ENCODE data around the gene ASZ1.

The ASZ1 gene

GRCh38 chr7:117448655-117449054 lies 21.4 kb upstream of the ASZ1 start:
- no peaks in the 10 kb centered on the region for H3K27me3 ChIP-seq (ENCODE audit: low read depth, low read length)
- H4K20me1 ChIP-seq (ENCODE audit: insufficient read depth, low read length), result no peaks in the 10 kb centered on the region
- TF ChIP-seq EZH2phosphoT487 (IDR thresholded peaks at IDR 0.05; ENCODE audit: low read depth) (no peak), CTCF (IDR thresholded peaks at IDR 0.05; ENCODE audit: low read depth, low read length) (no peak)

GRCh38 chr7:117446220-117446815 lies 19.0 kb upstream of the ASZ1 start:
- Histone ChIP-seq H3K9me3 (ENCODE audit: insufficient read depth, low read length) (0 out of 2 replicates have a peak, but pooled peaks cover 4% of the 10 kb centered on the region), H3K79me2 (ENCODE audit: low read length) (no peaks in the 10 kb centered on the region), H3K27ac (ENCODE audit: low read length) (no peak overlapping the region), H3K4me1 (ENCODE audit: low read length) (no peaks in the 10 kb centered on the region), H3K27me3 (ENCODE audit: low read depth, low read length) (no peaks in the 10 kb centered on the region), H3K36me3 (replicated peaks; ENCODE audit: low read depth, low read length) (peaks cover 4% of the 10 kb centered on the region), H4K20me1 (ENCODE audit: insufficient read depth, low read length) (no peaks in the 10 kb centered on the region), H3K9ac (ENCODE audit: low read length) (no peak overlapping the region), H3K4me2 (ENCODE audit: low read length) (no peak overlapping the region), H2AFZ (ENCODE audit: low read depth, low read length) (no peak overlapping the region), H3K4me3 (ENCODE audit: low read length) (no peak overlapping the region)
- no peak for TF ChIP-seq EZH2phosphoT487 (IDR thresholded peaks at IDR 0.05; ENCODE audit: low read depth)
- TF ChIP-seq CTCF (IDR thresholded peaks at IDR 0.05; ENCODE audit: low read depth, low read length), result no peak

More at GRCh38 chr7:117448655-117449054, 21.4 kb upstream of the ASZ1 start:
- H3K36me3 ChIP-seq (replicated peaks; ENCODE audit: low read depth, low read length), result peaks cover 4% of the 10 kb centered on the region
- no peaks in the 10 kb centered on the region for H3K79me2 ChIP-seq (ENCODE audit: low read length)
- H3K4me2 ChIP-seq (ENCODE audit: low read length), result no peak overlapping the region
- no peak overlapping the region for H3K9ac ChIP-seq (ENCODE audit: low read length)
- 0 out of 2 replicates have a peak, but pooled peaks cover 4% of the 10 kb centered on the region for H3K9me3 ChIP-seq (ENCODE audit: insufficient read depth, low read length)
- no peaks in the 10 kb centered on the region for H3K4me1 ChIP-seq (ENCODE audit: low read length)
- H3K27ac ChIP-seq (ENCODE audit: low read length), result no peak overlapping the region
- H3K4me3 ChIP-seq (ENCODE audit: low read length), result no peak overlapping the region
- no peak overlapping the region for H2AFZ ChIP-seq (ENCODE audit: low read depth, low read length)

GRCh38 chr7:117445206-117445605 lies 17.9 kb upstream of the ASZ1 start:
- Histone ChIP-seq H3K4me1 (ENCODE audit: low read length) (no peaks in the 10 kb centered on the region), H4K20me1 (ENCODE audit: insufficient read depth, low read length) (no peaks in the 10 kb centered on the region), H3K36me3 (replicated peaks; ENCODE audit: low read depth, low read length) (peaks cover 4% of the 10 kb centered on the region), H3K9ac (ENCODE audit: low read length) (no peak overlapping the region), H3K4me2 (ENCODE audit: low read length) (no peak overlapping the region), H3K79me2 (ENCODE audit: low read length) (no peaks in the 10 kb centered on the region), H3K4me3 (ENCODE audit: low read length) (no peak overlapping the region), H3K27ac (ENCODE audit: low read length) (no peak overlapping the region), H3K27me3 (ENCODE audit: low read depth, low read length) (no peaks in the 10 kb centered on the region), H3K9me3 (ENCODE audit: insufficient read depth, low read length) (0 out of 2 replicates have a peak, but pooled peaks cover 4% of the 10 kb centered on the region), H2AFZ (ENCODE audit: low read depth, low read length) (no peak overlapping the region)
- no peak for TF ChIP-seq EZH2phosphoT487 (IDR thresholded peaks at IDR 0.05; ENCODE audit: low read depth)
- TF ChIP-seq CTCF (IDR thresholded peaks at IDR 0.05; ENCODE audit: low read depth, low read length), result no peak

GRCh38 chr7:117444646-117445045 lies 17.4 kb upstream of the ASZ1 start:
- Histone ChIP-seq H3K36me3 (replicated peaks; ENCODE audit: low read depth, low read length) (peaks cover 1% of the 10 kb centered on the region), H2AFZ (ENCODE audit: low read depth, low read length) (no peak overlapping the region)
- TF ChIP-seq CTCF (IDR thresholded peaks at IDR 0.05; ENCODE audit: low read depth, low read length) (no peak), EZH2phosphoT487 (IDR thresholded peaks at IDR 0.05; ENCODE audit: low read depth) (no peak)

More at GRCh38 chr7:117444646-117445045, 17.4 kb upstream of the ASZ1 start:
- no peaks in the 10 kb centered on the region for H3K27me3 ChIP-seq (ENCODE audit: low read depth, low read length)
- 0 out of 2 replicates have a peak, but pooled peaks cover 1% of the 10 kb centered on the region for H3K9me3 ChIP-seq (ENCODE audit: insufficient read depth, low read length)
- no peaks in the 10 kb centered on the region for H4K20me1 ChIP-seq (ENCODE audit: insufficient read depth, low read length)
- no peak overlapping the region for H3K4me3 ChIP-seq (ENCODE audit: low read length)
- H3K4me2 ChIP-seq (ENCODE audit: low read length), result no peak overlapping the region
- H3K4me1 ChIP-seq (ENCODE audit: low read length), result no peaks in the 10 kb centered on the region
- no peak overlapping the region for H3K9ac ChIP-seq (ENCODE audit: low read length)
- no peaks in the 10 kb centered on the region for H3K79me2 ChIP-seq (ENCODE audit: low read length)
- H3K27ac ChIP-seq (ENCODE audit: low read length), result no peak overlapping the region

Measured in OCI-LY3 (cell line).